Mesodermal cell (in vitro differentiated cells): ENCODE data around the gene CNKSR2.
"Not testable (repeated sequence)": the region's sequence is repeated elsewhere in the genome, so short reads cannot be mapped to it uniquely, and the experiment has no call there.

Experiments
- H3K27ac ChIP-seq: 2 replicates; pipeline ENCODE4 v1.7.0; 2013; ENCODE audit warnings: mild to moderate bottlenecking, low read depth, low read length, moderate library complexity; ENCODE audit not compliant: severe bottlenecking
- H3K36me3 ChIP-seq: 2 replicates; pipeline ENCODE4 v1.7.1; 2013; ENCODE audit warnings: mild to moderate bottlenecking, low read length, moderate library complexity; ENCODE audit not compliant: control insufficient read depth, insufficient read depth
- H3K4me1 ChIP-seq: one replicate; pipeline ENCODE4 v1.7.1; 2013; ENCODE audit warnings: mild to moderate bottlenecking, low read length; ENCODE audit not compliant: insufficient read depth, control insufficient read depth, poor library complexity, severe bottlenecking
- H3K4me3 ChIP-seq: 2 replicates; pipeline ENCODE4 v1.7.0; 2013; ENCODE audit warnings: low read length, control low read depth, mild to moderate bottlenecking; ENCODE audit not compliant: insufficient read depth, poor library complexity, severe bottlenecking; ENCODE audit errors: extremely low read depth
- H3K9me3 ChIP-seq: 2 replicates; pipeline ENCODE4 v1.7.1; 2013; ENCODE audit warnings: mild to moderate bottlenecking, low read length, moderate library complexity; ENCODE audit not compliant: control insufficient read depth
- WGBS, 2 experiments: methylation state at CpG; one replicate each; pipeline ENCODE4 v1.1.5; 2013; ENCODE audit warnings: missing lambda C conversion rate in 2 of 2; ENCODE audit not compliant: insufficient coverage in 2 of 2; 5-methylcytosine and 5-hydroxymethylcytosine counted together

The CNKSR2 gene

GRCh38 chrX:21503593-21503992 lies 129.4 kb downstream of the CNKSR2 start:
- Histone ChIP-seq H3K36me3 (no peaks in the 10 kb centered on the region), H3K9me3 (no peaks in the 10 kb centered on the region), H3K27ac (no peak overlapping the region), H3K4me3 (no peak overlapping the region), H3K4me1 (no peaks in the 10 kb centered on the region)
- no CpG with 5 or more reads among the region's 3 CpGs for WGBS, 2 experiments

DNA sequence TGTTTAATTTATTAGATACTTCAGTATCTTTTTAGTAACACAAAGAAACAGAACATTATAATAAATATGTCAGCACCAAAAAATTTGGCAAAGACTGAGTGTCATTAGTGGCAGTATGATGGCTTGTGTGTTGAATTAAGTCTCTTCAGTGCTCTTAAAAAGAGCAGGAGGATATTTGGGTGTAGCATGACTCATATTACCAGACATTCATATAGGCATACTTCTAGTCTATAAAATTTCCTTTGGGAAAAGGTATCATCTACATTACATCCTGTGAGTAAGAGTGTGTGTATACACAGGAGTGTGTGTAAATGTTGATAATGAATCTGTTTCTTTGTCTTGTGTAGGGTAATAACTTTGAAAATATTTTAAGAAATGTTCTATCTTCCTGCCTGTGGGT lies 135.7 kb downstream of the CNKSR2 start:
- Histone ChIP-seq H3K36me3 (no peaks in the 10 kb centered on the region), H3K27ac (no peak overlapping the region)

GRCh38 chrX:21524008-21524407 lies 149.8 kb downstream of the CNKSR2 start:
- WGBS, 2 experiments, result no CpG with 5 or more reads among the region's 1 CpG
- Histone ChIP-seq H3K9me3 (no peaks in the 10 kb centered on the region), H3K4me3 (no peak overlapping the region), H3K4me1 (no peaks in the 10 kb centered on the region), H3K36me3 (no peaks in the 10 kb centered on the region), H3K27ac (no peak overlapping the region)

More for the DNA sequence above, 135.7 kb downstream of the CNKSR2 start:
- no peaks in the 10 kb centered on the region for H3K9me3 ChIP-seq
- H3K4me1 ChIP-seq, result no peaks in the 10 kb centered on the region
- H3K4me3 ChIP-seq, result no peak overlapping the region

GRCh38 chrX:21528076-21528475 lies 153.9 kb downstream of the CNKSR2 start:
- Histone ChIP-seq H3K4me3 (no peak overlapping the region), H3K27ac (no peak overlapping the region), H3K36me3 (no peaks in the 10 kb centered on the region), H3K4me1 (no peaks in the 10 kb centered on the region), H3K9me3 (no peaks in the 10 kb centered on the region)

GRCh38 chrX:21529771-21530170 lies 155.6 kb downstream of the CNKSR2 start:
- H3K36me3 ChIP-seq, result no peaks in the 10 kb centered on the region
- no peaks in the 10 kb centered on the region for H3K9me3 ChIP-seq
- WGBS, 2 experiments, result 93% methylated on average over 2 of the region's 2 CpGs; no CpG with 5 or more reads in 1 of the 2 experiments
- no peak overlapping the region for H3K27ac ChIP-seq
- H3K4me1 ChIP-seq, result no peaks in the 10 kb centered on the region
- no peak overlapping the region for H3K4me3 ChIP-seq

GRCh38 chrX:21544642-21545041 lies 170.4 kb downstream of the CNKSR2 start:
- H3K36me3 ChIP-seq, H3K4me3 ChIP-seq, H3K9me3 ChIP-seq, H3K27ac ChIP-seq, H3K4me1 ChIP-seq: not testable (repeated sequence)
- WGBS, 2 experiments, result 90 to 100% methylated on average over 2 of the region's 10 CpGs

DNA sequence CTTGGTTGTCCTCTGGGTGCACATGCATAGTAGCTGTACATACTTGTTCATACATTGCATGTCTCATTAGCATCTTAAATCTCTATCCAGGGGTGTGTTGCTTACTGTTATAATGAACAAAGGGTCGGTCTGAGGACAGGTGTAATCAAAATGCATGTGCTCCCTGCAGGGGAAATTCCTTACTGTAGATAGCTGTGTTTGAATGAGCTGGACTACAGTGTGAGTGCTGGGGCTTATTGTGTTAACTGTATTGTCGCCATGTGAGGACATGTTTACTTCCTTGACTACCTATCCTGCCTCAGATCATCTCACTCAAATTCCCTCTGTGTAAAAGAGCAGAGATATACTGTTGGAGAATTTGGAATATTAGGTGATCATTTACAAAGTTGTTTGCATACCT lies 185.2 kb downstream of the CNKSR2 start:
- Histone ChIP-seq H3K4me1 (no peaks in the 10 kb centered on the region), H3K27ac (no peak overlapping the region), H3K9me3 (no peaks in the 10 kb centered on the region), H3K4me3 (no peak overlapping the region), H3K36me3 (no peaks in the 10 kb centered on the region)
- WGBS, 2 experiments, result no CpG with 5 or more reads among the region's 2 CpGs

- Histone ChIP-seq H3K27ac (no peak overlapping the region), H3K4me1 (no peaks in the 10 kb centered on the region), H3K4me3 (no peak overlapping the region), H3K9me3 (no peaks in the 10 kb centered on the region), H3K36me3 (no peaks in the 10 kb centered on the region)
- 100% methylated on average over 1 of the region's 3 CpGs; no CpG with 5 or more reads in 1 of the 2 experiments for WGBS, 2 experiments
Observed at GRCh38 chrX:21565025-21565424, 190.8 kb downstream of the CNKSR2 start.

GRCh38 chrX:21574793-21575192 lies 200.6 kb downstream of the CNKSR2 start:
- Histone ChIP-seq H3K4me1 (no peaks in the 10 kb centered on the region), H3K27ac (no peak overlapping the region), H3K9me3 (no peaks in the 10 kb centered on the region), H3K4me3 (no peak overlapping the region), H3K36me3 (no peaks in the 10 kb centered on the region)
- no CpG with 5 or more reads among the region's 1 CpG for WGBS, 2 experiments

- no peaks in the 10 kb centered on the region for H3K4me1 ChIP-seq
- no peak overlapping the region for H3K27ac ChIP-seq
- no peaks in the 10 kb centered on the region for H3K9me3 ChIP-seq
- H3K36me3 ChIP-seq, result no peaks in the 10 kb centered on the region
- WGBS, 2 experiments, result 100% methylated on average over 1 of the region's 3 CpGs; no CpG with 5 or more reads in 1 of the 2 experiments
- H3K4me3 ChIP-seq, result no peak overlapping the region
Observed at GRCh38 chrX:21581479-21581878, 207.3 kb downstream of the CNKSR2 start.

DNA sequence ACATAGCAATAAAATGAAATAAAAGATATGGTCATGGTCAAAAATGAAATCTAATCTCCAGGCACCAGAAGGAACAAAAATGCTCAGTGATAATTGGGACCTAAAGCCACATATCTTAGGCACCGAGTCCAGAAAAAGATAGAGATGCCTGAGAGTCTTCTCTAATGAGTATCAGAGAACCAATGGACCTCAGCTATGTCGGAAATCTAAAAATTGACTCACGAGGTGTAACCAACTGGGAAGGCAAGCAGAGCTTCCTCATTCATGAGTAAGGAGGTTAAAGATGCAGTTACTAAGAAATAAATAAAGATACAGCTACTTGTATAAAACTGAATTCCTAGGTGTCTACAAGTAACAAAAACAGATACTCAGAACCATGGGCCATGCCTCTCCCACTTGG lies 211.8 kb downstream of the CNKSR2 start:
- 71 to 86% methylated on average over 1 of the region's 3 CpGs for WGBS, 2 experiments
- Histone ChIP-seq H3K27ac (no peak overlapping the region), H3K4me1 (no peaks in the 10 kb centered on the region), H3K36me3 (no peaks in the 10 kb centered on the region), H3K4me3 (no peak overlapping the region), H3K9me3 (no peaks in the 10 kb centered on the region)
